ENCODE measurements around the gene TARS3. TPM values are rescaled to one million over a fixed set of nuclear protein-coding genes. Genes with fewer than 3 reads are reported as not detected.

The TARS3 gene
- total RNA-seq, 1 donor, result 10.0 TPM

DNA sequence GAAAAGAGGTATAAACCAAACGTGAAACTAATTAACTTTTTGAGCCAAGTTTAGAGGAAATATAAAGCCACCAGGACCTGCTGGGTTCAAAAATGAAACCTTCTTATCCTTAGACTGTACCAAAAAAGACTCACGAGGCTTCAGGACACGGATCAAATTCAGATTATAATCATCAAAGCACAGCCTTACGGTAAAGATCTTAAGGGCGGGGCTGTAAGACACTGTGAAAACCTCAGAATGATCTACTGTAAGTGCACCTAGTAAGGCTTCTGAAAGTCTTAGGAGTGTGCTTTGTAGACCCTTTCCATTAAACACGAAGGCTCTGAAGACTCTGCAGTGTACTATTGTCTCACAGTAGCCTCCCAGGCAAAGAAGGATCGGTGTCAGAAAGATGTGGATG, 26.8 kb downstream of the TARS3 start:
- H3K4me3 ChIP-seq (ENCODE audit: low read depth, low read length), result no peak overlapping the region
- TF ChIP-seq, protein P1, sequence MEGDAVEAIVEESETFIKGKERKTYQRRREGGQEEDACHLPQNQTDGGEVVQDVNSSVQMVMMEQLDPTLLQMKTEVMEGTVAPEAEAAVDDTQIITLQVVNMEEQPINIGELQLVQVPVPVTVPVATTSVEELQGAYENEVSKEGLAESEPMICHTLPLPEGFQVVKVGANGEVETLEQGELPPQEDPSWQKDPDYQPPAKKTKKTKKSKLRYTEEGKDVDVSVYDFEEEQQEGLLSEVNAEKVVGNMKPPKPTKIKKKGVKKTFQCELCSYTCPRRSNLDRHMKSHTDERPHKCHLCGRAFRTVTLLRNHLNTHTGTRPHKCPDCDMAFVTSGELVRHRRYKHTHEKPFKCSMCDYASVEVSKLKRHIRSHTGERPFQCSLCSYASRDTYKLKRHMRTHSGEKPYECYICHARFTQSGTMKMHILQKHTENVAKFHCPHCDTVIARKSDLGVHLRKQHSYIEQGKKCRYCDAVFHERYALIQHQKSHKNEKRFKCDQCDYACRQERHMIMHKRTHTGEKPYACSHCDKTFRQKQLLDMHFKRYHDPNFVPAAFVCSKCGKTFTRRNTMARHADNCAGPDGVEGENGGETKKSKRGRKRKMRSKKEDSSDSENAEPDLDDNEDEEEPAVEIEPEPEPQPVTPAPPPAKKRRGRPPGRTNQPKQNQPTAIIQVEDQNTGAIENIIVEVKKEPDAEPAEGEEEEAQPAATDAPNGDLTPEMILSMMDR (IDR thresholded peaks at IDR 0.05; ENCODE audit: insufficient read depth, low read length), result no peak
- no peak for DNase-seq (ENCODE audit: low read depth)

DNA sequence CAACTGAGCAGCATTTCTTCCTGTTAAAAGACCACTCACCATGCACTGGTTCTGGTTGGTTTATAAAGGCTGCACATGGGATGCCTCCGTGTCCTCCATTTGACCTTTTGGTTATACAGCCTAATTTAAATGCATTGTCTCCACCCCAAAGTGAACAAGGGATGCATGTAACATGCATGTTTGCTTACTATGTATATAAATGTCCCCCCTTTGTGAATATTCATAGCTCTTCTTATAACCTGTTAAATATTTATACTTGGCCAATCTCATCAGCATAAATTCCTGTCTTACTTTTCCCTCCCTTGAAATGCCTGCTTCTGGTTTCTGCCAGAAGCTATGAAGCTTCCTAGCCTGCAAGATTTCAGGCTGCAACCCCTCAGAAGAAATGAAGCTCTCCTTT, 27.4 kb downstream of the TARS3 start:
- no peak overlapping the region for H3K4me3 ChIP-seq (ENCODE audit: low read depth, low read length)
- DNase-seq (ENCODE audit: low read depth), result no peak
- TF ChIP-seq, protein P1 (IDR thresholded peaks at IDR 0.05; ENCODE audit: insufficient read depth, low read length), result no peak

DNA sequence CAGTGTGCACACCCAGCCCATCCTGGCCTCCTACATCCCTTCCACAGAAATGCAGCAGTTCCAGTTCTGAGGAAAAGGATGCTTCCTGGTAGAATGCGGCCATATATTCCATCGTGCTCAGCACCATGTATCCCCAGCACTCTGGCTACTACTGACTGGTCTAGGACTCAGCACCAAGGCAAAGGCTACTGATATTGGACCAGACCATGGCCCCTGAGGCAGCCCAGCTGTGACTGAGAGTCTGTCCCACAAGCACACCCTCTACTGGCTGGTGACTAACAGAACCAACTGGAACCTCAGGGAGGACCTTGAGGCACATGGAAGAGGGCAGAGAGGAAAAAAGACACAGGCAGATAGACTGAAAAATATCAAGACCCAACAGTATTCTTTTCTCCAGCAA, 30.0 kb downstream of the TARS3 start:
- TF ChIP-seq, protein P1 (IDR thresholded peaks at IDR 0.05; ENCODE audit: insufficient read depth, low read length), result no peak
- DNase-seq (ENCODE audit: low read depth), result no peak
- H3K4me3 ChIP-seq (ENCODE audit: low read depth, low read length), result no peak overlapping the region

DNA sequence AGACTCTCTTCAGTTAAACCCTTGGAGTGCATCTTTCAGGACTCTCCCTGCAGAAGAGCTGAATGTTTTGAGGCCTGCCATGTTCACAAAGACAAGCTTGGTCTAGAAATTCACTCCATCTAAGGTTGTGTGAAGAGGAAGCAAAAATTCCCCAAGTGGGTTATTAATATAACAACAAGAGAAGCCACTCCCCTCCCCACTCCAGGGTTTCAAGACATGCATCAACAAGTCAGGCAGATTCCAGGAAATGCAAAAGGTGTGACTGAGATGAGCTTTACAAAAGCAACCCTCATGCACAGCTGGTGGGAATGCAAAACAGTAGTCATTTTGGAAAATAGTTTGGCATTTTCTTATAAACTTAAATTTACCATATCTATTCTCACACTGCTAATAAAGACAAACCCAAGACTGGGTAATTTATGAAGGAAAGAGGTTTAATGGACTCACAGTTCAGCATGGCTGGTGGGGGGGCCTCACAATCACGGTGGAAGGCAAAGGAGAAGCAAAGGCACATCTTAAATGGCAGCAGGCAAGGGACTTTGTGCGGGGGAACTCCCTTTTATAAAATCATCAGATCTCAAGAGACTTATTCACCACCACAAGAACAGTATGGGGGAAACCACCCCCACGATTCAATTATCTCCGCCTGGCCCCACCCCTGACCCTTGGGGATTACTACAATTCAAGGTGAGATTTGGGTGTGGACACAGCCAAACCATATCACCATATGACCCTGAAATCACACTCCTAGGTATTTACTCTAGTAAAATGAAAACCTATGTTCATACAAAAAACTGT, 31.3 kb downstream of the TARS3 start:
- DNase-seq (ENCODE audit: low read depth), result no peak
- no peak overlapping the region for H3K4me3 ChIP-seq (ENCODE audit: low read depth, low read length)
- TF ChIP-seq, protein P1 (IDR thresholded peaks at IDR 0.05; ENCODE audit: insufficient read depth, low read length), result no peak

DNA sequence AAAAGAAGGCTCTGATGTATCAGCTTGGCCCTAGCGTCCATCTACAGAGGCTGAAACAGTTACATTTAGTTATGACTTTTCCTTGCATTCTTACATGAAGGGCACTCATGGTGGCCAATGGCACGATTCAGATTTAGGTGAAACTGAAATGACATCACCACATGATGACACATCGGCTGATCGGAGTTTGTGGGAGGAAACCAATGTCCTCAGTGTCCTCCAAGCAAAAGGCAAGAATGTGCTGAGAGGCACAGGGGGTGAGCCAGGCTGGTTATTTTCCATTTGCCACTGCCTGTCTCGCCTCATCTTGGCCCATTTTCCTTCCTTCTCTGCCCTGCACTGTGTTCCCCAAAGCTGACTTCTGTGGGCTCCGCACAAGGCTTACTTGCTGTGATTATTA, 34.4 kb downstream of the TARS3 start:
- TF ChIP-seq, protein P1 (IDR thresholded peaks at IDR 0.05; ENCODE audit: insufficient read depth, low read length), result no peak
- no peak for DNase-seq (ENCODE audit: low read depth)
- no peak overlapping the region for H3K4me3 ChIP-seq (ENCODE audit: low read depth, low read length)

DNA sequence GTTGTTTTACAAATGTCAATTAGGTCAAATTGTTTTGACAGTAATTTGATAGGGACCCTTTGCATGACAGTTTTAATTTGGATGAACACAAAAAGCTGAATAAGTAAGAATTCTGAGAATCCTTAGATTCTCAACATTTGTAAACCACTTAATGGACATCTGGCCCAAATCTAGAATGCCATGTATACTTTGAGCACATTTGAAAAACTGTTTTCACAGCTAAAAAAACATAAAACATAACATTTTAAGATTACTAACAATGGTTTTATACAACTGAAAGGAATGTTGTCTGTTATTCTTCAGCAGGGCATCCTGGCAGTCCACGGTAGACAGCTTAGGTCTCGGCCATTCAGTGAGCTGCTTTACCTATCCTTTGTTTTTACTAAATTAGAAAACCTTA, 37.6 kb downstream of the TARS3 start:
- no peak overlapping the region for H3K4me3 ChIP-seq (ENCODE audit: low read depth, low read length)
- TF ChIP-seq, protein P1 (IDR thresholded peaks at IDR 0.05; ENCODE audit: insufficient read depth, low read length), result no peak
- DNase-seq (ENCODE audit: low read depth), result peak; percentile 4

DNA sequence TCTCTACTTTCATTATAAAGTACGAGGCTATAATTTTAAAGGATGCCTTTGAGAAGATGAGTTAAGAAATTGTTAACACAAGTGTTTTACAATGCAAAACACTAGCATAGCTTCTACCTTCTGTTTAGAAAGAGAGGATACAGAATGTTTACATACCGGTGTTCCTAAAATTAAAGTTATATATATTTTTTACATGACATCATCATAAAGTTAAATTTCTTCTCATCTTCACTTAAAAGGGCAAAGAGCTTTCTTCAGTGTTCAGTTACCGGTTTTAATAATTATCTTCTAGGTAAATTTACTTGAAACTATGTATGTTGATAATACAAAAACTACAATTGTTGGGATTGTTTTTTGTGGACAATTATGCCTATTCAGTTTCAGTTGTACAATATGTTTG, 39.4 kb downstream of the TARS3 start:
- TF ChIP-seq, protein P1 (IDR thresholded peaks at IDR 0.05; ENCODE audit: insufficient read depth, low read length), result no peak
- no peak for DNase-seq (ENCODE audit: low read depth)
- H3K4me3 ChIP-seq (ENCODE audit: low read depth, low read length), result no peak overlapping the region

Data from fibroblast of the aortic adventitia (primary cell).